ENCODE measurements around the gene ZBTB46. TPM values are rescaled to one million over a fixed set of nuclear protein-coding genes. Genes with fewer than 3 reads are reported as not detected.

ZBTB46 gene
- total and polyA plus RNA-seq, 10 donors, result 3.6 to 76.5 (median 32.1) TPM

DNA sequence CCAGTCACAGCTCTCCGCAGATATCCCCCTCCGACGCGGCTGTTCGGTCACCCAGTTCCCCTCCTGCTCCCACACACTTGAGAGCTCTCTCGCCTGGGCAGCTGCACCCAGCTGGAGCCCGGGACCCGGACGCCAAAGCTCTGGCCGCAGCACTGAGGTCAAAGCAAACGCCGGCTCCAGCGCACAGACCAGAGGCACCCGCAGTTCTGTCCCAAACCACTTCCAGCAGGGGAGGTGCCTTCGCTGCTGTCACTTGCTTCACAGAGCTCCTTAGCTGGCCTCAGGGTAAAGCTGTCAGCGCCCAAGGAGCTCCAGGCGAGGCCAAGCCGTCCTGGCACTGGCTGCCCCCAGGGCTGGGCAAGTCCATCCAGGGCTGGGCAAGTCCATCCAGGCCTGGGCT lies 63.6 kb downstream of the ZBTB46 start:
- peaks cover 0 to 58% (median 10%) of the 10 kb centered on the region in 6 donors for H3K36me3 ChIP-seq
- intact Hi-C loops (cut with DNase I; ENCODE audit: low total_unique reads), result no loop called here
- no peaks in the 10 kb centered on the region for H3K27me3 ChIP-seq (replicated peaks in 1 of 7)
- DNase-seq, result no peak
- peak overlapping the region in 3 of 8 donors; percentile 36 to 48 (median 37) for H3K27ac ChIP-seq
- H3K4me3 ChIP-seq, result no peak overlapping the region
- WGBS, 5 donors, result 76 to 86% (median 84%) methylated on average over 15 to 18 of the region's 18 CpGs
- peaks cover 0 to 50% (median 12%) of the 10 kb centered on the region in 6 donors for H3K4me1 ChIP-seq
- TF ChIP-seq, protein P1, sequence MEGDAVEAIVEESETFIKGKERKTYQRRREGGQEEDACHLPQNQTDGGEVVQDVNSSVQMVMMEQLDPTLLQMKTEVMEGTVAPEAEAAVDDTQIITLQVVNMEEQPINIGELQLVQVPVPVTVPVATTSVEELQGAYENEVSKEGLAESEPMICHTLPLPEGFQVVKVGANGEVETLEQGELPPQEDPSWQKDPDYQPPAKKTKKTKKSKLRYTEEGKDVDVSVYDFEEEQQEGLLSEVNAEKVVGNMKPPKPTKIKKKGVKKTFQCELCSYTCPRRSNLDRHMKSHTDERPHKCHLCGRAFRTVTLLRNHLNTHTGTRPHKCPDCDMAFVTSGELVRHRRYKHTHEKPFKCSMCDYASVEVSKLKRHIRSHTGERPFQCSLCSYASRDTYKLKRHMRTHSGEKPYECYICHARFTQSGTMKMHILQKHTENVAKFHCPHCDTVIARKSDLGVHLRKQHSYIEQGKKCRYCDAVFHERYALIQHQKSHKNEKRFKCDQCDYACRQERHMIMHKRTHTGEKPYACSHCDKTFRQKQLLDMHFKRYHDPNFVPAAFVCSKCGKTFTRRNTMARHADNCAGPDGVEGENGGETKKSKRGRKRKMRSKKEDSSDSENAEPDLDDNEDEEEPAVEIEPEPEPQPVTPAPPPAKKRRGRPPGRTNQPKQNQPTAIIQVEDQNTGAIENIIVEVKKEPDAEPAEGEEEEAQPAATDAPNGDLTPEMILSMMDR (IDR thresholded peaks at IDR 0.05 in 8 of 11, conservative IDR thresholded peaks at IDR 0.05 in 3 of 11), result no peak
- TF ChIP-seq POLR2A (IDR thresholded peaks at IDR 0.05), result no peak
- peak in 2 of 3 donors; percentile 49 to 79 for TF ChIP-seq POLR2AphosphoS5 (IDR thresholded peaks at IDR 0.05)
- no peaks in the 10 kb centered on the region for H3K9me3 ChIP-seq

DNA sequence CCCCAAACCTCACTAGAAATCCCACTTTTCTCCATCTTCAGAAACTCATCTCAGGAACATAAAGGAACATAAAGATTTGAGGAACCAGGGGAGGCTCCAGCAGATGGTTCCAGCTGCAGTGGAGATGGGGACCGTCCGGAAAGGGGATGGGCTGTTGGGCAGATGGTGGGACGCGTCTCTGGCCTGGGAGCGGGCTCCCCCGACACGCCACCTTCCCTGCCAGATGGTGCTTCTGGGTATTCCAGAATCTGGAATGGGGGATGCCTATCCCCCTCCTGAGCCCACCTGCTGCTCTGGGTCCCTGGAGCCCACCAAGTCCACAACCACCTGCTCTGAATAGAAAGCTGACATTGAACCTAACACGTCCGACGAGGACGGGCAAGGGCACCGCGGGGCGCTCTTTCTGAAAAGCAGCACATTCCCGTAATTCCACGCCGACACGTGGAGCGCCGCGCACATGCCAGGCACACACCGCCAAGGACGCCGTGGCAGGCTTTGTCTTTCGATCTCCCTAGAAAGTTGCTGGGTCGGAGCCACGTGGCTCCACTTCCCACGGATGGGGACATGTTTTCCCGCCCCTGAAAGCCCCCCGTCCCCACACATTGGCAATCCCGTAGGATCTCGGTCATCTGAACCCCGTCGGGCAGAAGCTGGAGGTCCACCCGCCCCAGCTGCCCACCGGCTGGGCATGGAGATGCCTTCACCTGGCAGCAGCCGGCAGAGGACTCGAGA lies 64.2 kb downstream of the ZBTB46 start:
- intact Hi-C loops (cut with DNase I; ENCODE audit: low total_unique reads), result no loop called here
- WGBS, 5 donors, result 90 to 94% (median 93%) methylated on average over 38 of the region's 38 CpGs

DNA sequence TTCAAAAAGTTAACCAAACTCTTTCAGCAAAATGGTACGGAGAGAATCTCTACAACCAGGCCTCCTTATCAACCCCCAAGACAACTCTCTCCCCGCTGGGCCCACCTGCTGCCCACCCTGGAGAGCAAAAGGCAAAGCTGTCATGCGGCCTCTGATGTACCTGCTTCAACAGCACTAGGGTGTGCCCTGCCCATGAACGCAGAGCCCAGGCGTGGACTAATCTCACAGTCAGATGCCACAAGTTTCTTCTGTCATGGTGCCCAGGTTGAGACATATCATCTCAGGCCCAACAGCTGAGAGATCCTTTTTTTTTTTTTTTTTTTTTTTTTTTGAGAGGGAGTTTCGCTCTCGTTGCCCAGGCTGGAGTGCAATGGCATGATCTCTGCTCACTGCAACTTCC lies 65.2 kb downstream of the ZBTB46 start:
- no peak overlapping the region for H3K4me3 ChIP-seq
- no peaks in the 10 kb centered on the region for H3K9me3 ChIP-seq
- TF ChIP-seq POLR2AphosphoS5 (IDR thresholded peaks at IDR 0.05), result no peak
- TF ChIP-seq, protein P1 (IDR thresholded peaks at IDR 0.05 in 8 of 11, conservative IDR thresholded peaks at IDR 0.05 in 3 of 11), result no peak
- no peak for TF ChIP-seq POLR2A (IDR thresholded peaks at IDR 0.05)
- H3K4me1 ChIP-seq, result peaks cover 0 to 37% (median 7%) of the 10 kb centered on the region in 6 donors
- H3K27me3 ChIP-seq (replicated peaks in 1 of 7), result no peaks in the 10 kb centered on the region
- DNase-seq, result no peak
- peak overlapping the region in 4 of 8 donors; percentile 18 to 59 (median 45) for H3K27ac ChIP-seq
- H3K36me3 ChIP-seq, result peaks cover 0 to 62% (median 9%) of the 10 kb centered on the region in 6 donors
- intact Hi-C loops (cut with DNase I; ENCODE audit: low total_unique reads), result no loop called here
- 87 to 95% (median 93%) methylated on average over 5 to 7 of the region's 7 CpGs for WGBS, 5 donors

More for the DNA sequence above, 64.2 kb downstream of the ZBTB46 start:
- H3K27me3 ChIP-seq (replicated peaks in 1 of 7), result no peaks in the 10 kb centered on the region
- H3K9me3 ChIP-seq, result no peaks in the 10 kb centered on the region
- peaks cover 0 to 64% (median 10%) of the 10 kb centered on the region in 6 donors for H3K36me3 ChIP-seq
- H3K4me1 ChIP-seq, result peaks cover 0 to 44% (median 9%) of the 10 kb centered on the region in 6 donors
- H3K27ac ChIP-seq, result peak overlapping the region in 3 of 8 donors; percentile 36 to 48 (median 37)
- DNase-seq, result no peak
- H3K4me3 ChIP-seq, result no peak overlapping the region
- TF ChIP-seq POLR2A (IDR thresholded peaks at IDR 0.05), result no peak
- no peak for TF ChIP-seq POLR2AphosphoS5 (IDR thresholded peaks at IDR 0.05)
- TF ChIP-seq, protein P1 (IDR thresholded peaks at IDR 0.05 in 8 of 11, conservative IDR thresholded peaks at IDR 0.05 in 3 of 11), result no peak

Data from spleen (tissue), 11 donors.